Left hindlimb (tissue), 1 donor: ENCODE data around the gene ARMH3.
A peak's percentile ranks its signal among the peaks of the same experiment; 100 is the strongest.

Experiments used
- DNase-seq: peaks from one replicate; pipeline ENCODE4 v3.0.0-alpha.2; 2018

Gene ARMH3, protein sequence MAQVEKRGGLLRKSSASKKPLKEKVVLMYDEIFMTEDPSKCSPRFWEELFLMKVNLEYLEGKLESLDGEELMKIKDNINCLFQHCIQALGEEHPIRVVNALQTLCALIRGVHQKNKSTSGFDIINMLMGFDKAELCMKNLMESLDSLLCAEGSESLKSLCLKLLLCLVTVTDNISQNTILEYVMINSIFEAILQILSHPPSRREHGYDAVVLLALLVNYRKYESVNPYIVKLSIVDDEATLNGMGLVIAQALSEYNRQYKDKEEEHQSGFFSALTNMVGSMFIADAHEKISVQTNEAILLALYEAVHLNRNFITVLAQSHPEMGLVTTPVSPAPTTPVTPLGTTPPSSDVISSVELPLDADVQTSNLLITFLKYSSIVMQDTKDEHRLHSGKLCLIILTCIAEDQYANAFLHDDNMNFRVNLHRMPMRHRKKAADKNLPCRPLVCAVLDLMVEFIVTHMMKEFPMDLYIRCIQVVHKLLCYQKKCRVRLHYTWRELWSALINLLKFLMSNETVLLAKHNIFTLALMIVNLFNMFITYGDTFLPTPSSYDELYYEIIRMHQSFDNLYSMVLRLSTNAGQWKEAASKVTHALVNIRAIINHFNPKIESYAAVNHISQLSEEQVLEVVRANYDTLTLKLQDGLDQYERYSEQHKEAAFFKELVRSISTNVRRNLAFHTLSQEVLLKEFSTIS

DNA sequence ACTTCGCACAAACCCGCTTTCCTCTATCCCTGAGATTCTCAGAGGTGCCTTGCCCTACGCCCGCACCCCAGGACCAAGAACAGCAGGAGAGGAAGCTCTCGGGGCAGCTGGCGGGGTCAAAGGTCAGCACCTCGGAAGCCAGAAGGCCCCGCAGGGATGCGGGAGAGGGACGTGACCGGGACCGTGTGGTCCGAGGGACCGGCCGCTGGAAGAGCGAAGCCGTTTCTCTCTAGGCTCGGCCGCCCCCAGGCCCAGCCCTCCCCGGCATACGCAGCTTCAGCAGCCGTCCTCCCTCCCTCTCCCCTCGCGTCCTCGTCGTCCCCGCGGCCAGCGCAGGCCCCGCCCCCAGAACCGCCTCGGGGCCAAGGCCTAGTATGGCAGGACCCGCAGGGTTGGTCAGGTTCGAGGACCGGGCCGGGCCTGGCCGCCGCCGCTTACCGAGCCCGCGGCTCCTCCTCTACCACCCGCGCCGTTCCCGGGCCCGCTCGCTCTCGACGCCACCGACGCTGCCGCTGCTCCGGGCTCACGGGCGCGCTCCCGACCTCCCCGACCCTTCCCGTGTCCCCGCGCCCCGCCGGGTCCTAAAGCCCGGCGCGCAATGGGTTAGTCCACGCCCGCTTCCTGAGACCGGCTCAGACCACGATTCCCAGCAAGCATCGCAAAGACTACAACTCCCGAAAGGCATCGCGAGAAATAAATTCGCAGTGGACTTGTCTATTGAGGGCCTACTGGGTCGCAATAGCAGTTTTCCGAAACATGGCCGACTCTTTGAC is at the start of gene ARMH3:
TSS of gene ARMH3 (minus strand) at position 527 of the 773 bp plus-strand sequence. CDS start 16,059 bp downstream, outside the sequence.
- DNase-seq: peak; percentile 96

GRCh38 chr10:102102421-102102820 is 46.4 kb upstream of the ARMH3 start:
- no peak for DNase-seq

DNA sequence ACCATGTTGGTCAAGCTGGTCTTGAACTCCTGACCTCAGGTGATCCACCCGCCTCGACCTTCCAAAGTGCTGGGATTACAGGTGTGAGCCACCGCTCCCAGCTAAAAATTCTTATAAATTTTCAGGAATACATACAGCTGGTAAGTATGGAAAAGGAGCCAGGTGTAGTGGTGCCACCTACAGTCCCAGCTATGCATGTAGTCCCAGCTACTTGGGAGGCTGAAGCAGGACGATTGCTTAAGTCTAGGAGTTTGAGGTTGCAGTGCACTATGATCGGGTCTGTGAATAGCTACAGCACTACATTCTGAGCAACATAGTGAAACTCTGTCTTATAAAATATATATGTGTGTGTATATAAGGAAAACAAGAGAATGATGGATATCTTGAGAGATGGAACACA is 45.2 kb upstream of the ARMH3 start:
- no peak for DNase-seq

- DNase-seq: no peak
These were observed 40.5 kb upstream of the ARMH3 start for GRCh38 chr10:102096449-102096848.

- no peak for DNase-seq
These were observed 34.8 kb upstream of the ARMH3 start for GRCh38 chr10:102090772-102091171.

- no peak for DNase-seq
These were observed 30.2 kb upstream of the ARMH3 start for GRCh38 chr10:102086196-102086595.

GRCh38 chr10:102085336-102085735 is 29.4 kb upstream of the ARMH3 start:
- no peak for DNase-seq

DNA sequence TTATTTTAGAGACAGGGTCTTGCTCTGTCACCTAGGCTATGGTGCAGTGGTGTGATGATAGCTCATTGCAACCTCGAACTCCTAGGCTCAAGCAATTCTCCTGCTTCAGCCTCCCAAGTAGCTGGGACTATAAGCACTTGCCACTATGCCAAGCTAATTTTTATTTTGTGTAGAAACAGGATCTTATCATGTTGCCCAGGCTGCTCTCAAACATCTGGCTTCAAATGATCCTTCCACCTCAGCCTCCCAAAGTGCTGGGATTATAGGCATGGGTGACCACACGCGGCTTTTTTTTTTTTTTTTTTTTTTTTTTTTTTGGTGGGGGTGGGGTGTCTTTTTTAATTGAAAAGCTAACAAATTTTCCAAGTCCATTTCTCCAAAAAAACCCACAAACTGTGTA is 27.6 kb upstream of the ARMH3 start:
- no peak for DNase-seq

DNA sequence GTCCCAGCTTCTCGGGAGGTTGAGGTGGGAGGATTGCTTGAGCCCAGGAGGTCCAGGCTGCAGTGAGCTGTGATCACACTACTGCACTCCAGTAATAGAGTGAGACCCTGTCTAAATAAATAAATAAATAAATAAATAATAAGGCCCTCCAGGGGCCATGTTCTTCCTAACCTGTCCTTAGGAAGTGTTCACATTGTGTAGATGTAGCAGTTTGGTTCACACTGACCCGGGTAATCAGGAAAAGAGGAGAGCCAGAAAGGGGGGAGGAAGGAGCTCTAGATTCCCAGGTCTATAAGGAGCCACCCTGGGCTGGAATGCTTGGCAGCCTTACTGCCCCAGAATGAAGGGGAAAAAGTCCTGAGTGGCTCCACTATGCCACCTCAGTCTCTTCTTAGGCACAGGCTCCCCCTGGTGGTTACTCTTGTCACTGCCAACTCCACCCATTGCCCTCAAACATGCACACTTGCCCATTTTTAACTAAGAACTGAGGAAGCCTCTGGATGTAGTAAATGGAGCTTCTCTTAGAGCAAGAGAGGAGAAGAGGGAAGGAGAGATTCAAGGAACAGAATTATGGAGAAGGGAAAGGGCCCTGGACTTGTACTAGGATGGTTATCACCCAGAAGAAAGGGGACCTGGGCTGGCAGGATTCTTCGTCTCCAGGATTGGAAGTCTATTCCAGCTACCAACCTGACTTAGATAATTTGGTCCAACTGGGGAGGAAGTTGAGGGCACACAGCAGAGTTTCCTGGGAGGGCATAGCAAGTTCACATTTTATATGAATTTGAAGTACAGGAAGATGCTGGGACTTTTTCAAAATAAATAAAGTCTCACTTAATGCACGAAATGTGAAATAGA is 16.9 kb upstream of the ARMH3 start:
- DNase-seq: peak; percentile 65

- DNase-seq: no peak
These were observed 13.1 kb upstream of the ARMH3 start for GRCh38 chr10:102069071-102069470.

GRCh38 chr10:102068216-102068615 is 12.2 kb upstream of the ARMH3 start:
- DNase-seq: no peak

DNA sequence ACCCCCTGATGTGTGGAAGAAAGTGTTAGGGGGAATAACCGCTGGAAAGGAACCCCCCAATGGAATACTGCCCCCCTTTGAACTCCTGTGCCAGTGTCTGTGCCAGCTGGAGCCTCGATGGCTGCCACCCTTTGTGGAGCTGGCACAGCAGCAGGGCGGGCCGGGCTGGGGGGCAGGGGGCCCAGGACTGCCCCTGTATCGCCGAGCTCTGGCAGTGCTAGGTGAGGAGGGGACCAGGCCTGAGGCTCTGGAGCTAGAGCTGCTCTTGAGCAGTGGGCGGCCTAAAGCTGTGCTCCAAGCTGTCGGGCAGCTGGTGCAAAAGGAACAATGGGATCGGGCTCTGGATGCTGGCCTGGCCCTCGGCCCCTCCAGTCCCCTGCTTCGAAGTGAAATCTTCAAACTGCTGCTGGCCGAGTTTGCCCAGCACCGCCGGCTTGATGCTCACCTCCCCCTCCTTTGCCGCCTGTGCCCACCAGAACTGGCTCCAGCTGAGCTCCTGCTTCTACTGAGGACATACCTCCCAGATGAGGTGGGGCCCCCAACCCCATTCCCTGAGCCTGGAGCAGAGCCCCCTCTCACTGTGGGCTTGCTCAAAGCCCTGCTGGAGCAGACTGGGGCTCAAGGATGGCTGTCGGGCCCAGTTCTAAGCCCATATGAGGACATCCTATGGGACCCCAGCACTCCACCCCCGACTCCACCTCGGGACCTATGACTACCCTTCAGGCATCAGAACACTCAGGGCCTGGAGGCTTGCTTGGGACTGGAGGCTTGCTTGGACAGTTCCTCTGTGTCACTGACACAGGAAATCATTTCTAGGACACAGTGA is 11.3 kb upstream of the ARMH3 start:
- no peak for DNase-seq

- DNase-seq: no peak
These were observed 10.6 kb upstream of the ARMH3 start for GRCh38 chr10:102066399-102067088.

DNA sequence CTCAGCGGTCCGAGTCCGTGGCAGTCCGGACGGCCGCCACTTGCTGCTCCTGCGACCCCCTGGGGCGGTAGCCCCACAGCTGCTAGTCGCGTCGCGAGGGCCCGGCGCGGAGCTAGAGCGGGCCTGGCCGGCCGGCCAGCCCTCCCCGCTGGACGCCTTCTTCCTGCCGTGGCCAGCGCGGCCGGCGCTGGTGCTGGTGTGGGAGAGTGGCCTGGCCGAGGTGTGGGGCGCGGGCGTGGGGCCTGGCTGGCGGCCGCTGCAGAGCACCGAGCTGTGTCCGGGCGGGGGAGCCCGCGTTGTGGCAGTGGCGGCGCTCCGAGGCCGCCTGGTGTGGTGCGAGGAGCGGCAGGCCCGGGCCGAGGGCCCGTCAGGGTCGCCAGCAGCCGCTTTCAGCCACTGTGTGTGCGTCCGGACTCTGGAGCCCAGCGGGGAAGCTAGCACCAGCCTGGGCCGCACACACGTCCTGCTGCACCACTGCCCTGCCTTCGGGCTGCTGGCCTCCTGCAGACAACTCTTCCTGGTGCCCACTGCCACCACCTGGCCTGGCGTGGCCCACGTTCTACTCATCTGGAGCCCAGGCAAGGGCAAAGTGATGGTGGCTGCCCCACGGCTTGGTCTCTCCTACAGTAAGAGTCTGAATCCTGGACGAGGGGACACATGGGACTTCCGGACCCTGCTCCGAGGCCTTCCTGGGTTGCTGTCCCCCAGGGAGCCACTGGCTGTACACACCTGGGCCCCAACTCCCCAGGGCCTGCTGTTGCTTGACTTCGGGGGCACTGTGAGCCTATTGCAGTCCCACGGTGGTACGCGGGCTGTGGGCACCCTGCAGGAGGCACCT is 9.8 kb upstream of the ARMH3 start:
- DNase-seq: peak; percentile 42

DNA sequence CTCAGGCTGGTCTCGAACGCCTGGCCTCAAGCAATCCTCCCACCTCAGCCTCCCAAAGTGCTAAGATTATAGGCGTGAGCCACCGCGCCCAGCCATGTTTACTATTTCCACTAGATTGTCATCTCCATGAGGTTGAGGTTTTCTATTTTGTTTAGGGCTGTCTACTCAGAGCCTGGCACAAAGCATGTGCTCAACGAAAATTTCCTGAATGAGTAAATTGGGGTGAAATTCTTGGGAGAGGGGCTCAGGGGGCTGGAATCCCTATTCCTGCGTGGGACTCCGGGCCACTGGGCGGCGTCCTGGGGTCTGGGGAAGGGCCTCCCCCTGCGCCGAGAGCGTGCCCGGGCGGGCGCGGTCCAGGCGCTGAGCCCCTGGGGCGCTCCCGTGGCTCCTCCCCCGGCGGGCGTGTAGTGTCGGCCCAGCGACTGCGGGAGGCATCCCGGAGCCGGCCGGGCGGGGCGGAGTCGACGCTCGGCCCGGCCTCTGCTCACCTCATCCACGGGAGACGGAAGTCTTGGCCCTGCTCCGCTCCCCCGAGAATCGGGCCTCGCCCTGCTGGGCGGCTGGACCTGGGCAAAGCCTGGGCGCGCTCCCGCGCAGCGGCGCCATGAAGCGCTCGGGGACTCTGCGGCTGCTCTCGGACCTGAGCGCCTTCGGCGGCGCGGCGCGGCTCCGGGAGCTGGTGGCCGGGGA is 9.0 kb upstream of the ARMH3 start, which contains the start of gene HPS6:
TSS of gene HPS6 (plus strand) at position 482 of the 693 bp plus-strand sequence. CDS start at position 608, 126 bp downstream.
- DNase-seq: peak; percentile 91

DNA sequence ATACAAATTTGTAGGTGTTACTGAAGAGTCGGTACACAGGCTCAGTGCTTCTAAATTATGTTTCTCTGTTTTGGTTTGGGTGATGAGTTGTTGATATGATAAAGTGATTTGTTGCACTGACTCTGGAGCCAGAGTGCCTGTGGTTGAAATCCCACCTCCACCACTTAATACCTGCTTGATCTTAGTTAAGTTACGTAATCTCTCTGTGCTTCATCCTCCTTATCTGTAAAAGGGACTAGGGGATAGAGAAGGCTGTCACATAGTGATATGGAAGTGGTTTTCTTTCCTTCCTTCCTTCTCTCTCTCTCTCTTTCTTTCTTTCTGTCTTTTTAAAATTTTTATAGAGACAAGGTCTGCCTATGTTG is 8.5 kb upstream of the ARMH3 start:
- DNase-seq: no peak

DNA sequence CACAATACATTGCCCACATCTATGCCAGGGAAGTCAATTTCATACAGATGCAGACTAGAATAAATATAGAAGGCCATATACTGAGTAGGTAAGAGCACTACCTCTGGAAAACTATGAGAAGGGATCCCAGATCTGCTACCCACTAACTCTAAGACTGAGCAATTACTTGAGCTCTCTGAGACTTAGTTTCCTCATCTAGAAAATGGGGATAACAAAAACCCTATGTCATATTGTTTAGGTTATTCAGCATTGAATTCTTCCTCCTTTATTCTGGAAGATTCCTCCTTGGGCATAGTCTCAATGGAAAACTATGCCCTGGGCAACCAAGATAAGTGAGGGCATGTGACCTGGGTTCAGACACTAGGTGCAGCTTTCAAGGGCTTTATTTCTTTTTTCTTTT is 4.0 kb upstream of the ARMH3 start:
- DNase-seq: no peak

- DNase-seq: peak; percentile 31
These were observed 909 bp downstream of the ARMH3 start for GRCh38 chr10:102054881-102055646.
